Common myeloid progenitor, CD34-positive (primary cell): ENCODE results near the gene CAND2.
A peak's percentile ranks its signal among the peaks of the same experiment; 100 is the strongest.
"Not testable (repeated sequence)": the region's sequence is repeated elsewhere in the genome, so short reads cannot be mapped to it uniquely, and the experiment has no call there.

Experiments used
- CTCF ChIA-PET: fragments of 350-600 bp; sonication (Branson Sonifier 250); formaldehyde crosslinking; loops from one replicate; lab custom pipeline; 2021; ENCODE audit warnings: antibody characterized with exemption; lab: Charles Lee
- POLR2A ChIA-PET: fragments of 350-600 bp; sonication (Branson Sonifier 250); formaldehyde crosslinking; loops from one replicate; lab custom pipeline; 2021; ENCODE audit warnings: antibody characterized with exemption; lab: Charles Lee
- DNase-seq, 3 donors: peaks; one replicate each; pipeline versions ENCODE4 v3.0.0 to v3.0.0-alpha.2; 2013
- H3K27ac ChIP-seq, 2 experiments: 1 replicate in 1 of 2; 2 replicates in 1 of 2; pipeline ENCODE4 v1.7.0; 2013; ENCODE audit warnings: inconsistent platforms in 2 of 2, low read length in 2 of 2, mild to moderate bottlenecking in 2 of 2, low read depth in 1 of 2, moderate library complexity in 1 of 2; ENCODE audit not compliant: severe bottlenecking in 2 of 2, insufficient read depth in 1 of 2, poor library complexity in 1 of 2
- H3K27me3 ChIP-seq, 5 experiments: replicated peaks in 2 of 5; 1 replicate in 3 of 5; 2 replicates in 2 of 5; pipeline versions ENCODE4 v1.6.1 to v1.7.0; 2013; ENCODE audit warnings: low read length in 4 of 5, mild to moderate bottlenecking in 2 of 5, moderate library complexity in 2 of 5, inconsistent platforms in 1 of 5; ENCODE audit not compliant: insufficient read depth in 5 of 5, control insufficient read depth in 4 of 5
- H3K36me3 ChIP-seq, 4 experiments: 1 replicate in 2 of 4; 2 replicates in 2 of 4; pipeline versions ENCODE4 v1.6.1 to v1.7.0; 2013; ENCODE audit warnings: low read length in 3 of 4, control low read depth in 1 of 4, mild to moderate bottlenecking in 1 of 4; ENCODE audit not compliant: control insufficient read depth in 4 of 4, insufficient read depth in 4 of 4
- H3K4me1 ChIP-seq, 4 experiments: 1 replicate in 3 of 4; 2 replicates in 1 of 4; pipeline versions ENCODE4 v1.6.1 to v1.7.1; 2013; ENCODE audit warnings: low read length in 3 of 4, mild to moderate bottlenecking in 3 of 4, control low read depth in 1 of 4, inconsistent platforms in 1 of 4, moderate library complexity in 1 of 4; ENCODE audit not compliant: control insufficient read depth in 4 of 4, insufficient read depth in 4 of 4; ENCODE audit errors: control extremely low read depth in 1 of 4
- H3K4me3 ChIP-seq, 7 experiments: 1 replicate in 4 of 7; 2 replicates in 3 of 7; pipeline versions ENCODE4 v1.5.1 to v1.7.0; 2013; ENCODE audit warnings: mild to moderate bottlenecking in 7 of 7, low read length in 6 of 7, moderate library complexity in 6 of 7, inconsistent platforms in 2 of 7, low read depth in 2 of 7, control low read depth in 1 of 7; ENCODE audit not compliant: insufficient read depth in 4 of 7, control insufficient read depth in 1 of 7; ENCODE audit errors: extremely low read depth in 1 of 7
- H3K9me3 ChIP-seq, 5 experiments: 1 replicate in 4 of 5; 2 replicates in 1 of 5; pipeline versions ENCODE4 v1.6.1 to v1.7.1; 2013; ENCODE audit warnings: low read length in 4 of 5, mild to moderate bottlenecking in 2 of 5, inconsistent platforms in 1 of 5, low read depth in 1 of 5, moderate library complexity in 1 of 5; ENCODE audit not compliant: control insufficient read depth in 4 of 5, insufficient read depth in 2 of 5; ENCODE audit errors: control extremely low read depth in 1 of 5
- WGBS: methylation state at CpG from one replicate; pipeline ENCODE4 v1.1.5; 2013; ENCODE audit not compliant: insufficient coverage; 5-methylcytosine and 5-hydroxymethylcytosine counted together

The CAND2 gene

DNA sequence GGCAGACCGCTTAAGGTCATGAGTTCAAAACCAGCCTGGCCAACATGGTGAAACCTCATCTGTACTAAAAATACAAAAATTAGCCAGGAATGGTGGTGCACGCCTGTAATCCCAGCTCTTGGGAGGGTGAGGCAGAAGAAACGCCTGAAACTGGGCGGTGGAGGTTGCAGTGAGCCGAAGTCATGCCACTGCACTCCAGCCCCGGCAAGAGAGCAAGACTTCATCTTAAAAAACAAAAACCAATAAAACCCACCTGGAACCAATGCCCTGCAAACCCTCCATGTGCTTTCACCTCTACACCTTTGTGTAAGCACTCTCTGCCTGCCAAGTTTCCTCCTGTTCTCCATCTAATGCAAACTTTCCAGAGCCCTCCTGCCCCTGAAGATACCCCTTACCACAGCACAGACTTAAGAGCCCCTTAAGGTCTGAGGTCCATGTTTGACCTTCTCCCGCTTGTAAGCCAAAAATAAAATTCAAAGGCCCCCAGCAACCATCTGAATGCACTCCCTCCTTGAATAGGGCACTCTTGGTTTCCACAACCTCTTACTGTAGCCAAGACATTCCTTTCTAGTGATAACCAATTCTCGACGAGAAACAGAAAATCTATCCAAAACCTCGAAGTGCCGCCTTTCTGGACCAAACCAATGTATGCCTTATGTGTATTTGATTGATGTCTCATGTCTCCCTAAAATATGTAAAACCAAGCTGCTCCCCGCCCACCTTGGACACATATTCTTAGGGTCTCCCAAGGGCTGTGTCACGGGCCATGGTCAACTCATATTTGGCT, 41.9 kb downstream of the CAND2 start:
- Histone ChIP-seq H3K4me3 (peak overlapping the region in 2 of 7 experiments; percentile 45 to 87), H3K27me3 (no peaks in the 10 kb centered on the region), H3K9me3 (no peaks in the 10 kb centered on the region), H3K36me3 (peaks cover 19 to 68% (median 65%) of the 10 kb centered on the region in 4 experiments), H3K4me1 (peaks cover 4 to 31% (median 24%) of the 10 kb centered on the region in 4 experiments), H3K27ac (peak overlapping the region; percentile 16 to 27)
- DNase-seq: no peak
- CTCF ChIA-PET: interaction anchor here (1.0 kb wide), 1 partner anchor 28 kb away, joined by 3 read pairs; no protein-coding TSS in a partner anchor
- POLR2A ChIA-PET: interaction anchor here (0.7 kb wide), 1 partner anchor 15 kb away, joined by 4 read pairs; no protein-coding TSS in a partner anchor
- WGBS: 91% methylated on average over 5 of the region's 13 CpGs

DNA sequence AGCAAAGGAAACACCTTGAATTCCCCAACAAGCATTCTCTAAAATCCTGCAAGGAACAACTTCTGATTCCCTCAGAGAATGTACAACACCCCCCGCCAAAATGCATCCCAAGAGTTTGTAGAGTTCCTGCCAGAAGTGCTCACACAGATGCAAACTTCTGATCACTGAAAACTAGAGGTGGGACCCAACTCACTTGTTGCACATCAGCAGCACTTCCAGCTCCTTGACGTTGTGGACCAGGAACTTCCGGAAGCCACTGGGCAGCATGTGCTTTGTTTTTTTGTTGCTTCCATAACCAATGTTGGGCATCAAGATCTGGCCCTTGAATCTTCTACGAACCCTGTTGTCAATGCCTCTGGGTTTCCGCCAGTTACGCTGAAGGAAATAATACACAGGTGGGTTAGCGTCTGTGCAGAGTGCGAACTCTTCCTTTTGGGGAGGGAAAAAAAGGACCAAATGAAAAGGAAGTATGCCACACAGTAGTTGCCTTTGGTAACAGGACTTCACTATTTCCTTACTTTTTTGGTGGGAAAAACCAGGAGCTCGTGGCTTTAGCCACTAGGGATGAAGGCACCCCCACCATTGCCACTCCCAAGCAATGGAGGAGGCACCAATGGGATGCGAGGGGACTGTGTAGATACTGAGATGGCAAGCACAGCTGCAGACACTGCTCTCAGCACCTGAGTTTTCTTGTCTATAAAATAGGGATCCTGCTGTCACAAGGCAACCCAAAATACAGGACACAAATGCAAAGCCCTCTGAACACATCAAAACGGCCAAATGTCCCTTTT, 42.9 kb downstream of the CAND2 start:
- ChIA-PET CTCF (interaction anchor here (3.2 kb wide), 1 partner anchor 20 kb away, joined by 19 read pairs; no protein-coding TSS in a partner anchor), POLR2A (interaction anchor here (0.5 kb wide), 1 partner anchor 213 kb away, joined by 3 read pairs; no protein-coding TSS in a partner anchor)
- 87% methylated on average over 9 of the region's 11 CpGs for WGBS
- no peak for DNase-seq
- no peaks in the 10 kb centered on the region for H3K9me3 ChIP-seq
- H3K4me1 ChIP-seq: peaks cover 4 to 31% (median 24%) of the 10 kb centered on the region in 4 experiments
- H3K27ac ChIP-seq: peak overlapping the region in 1 of 2 experiments; percentile 100
- peaks cover 19 to 58% (median 56%) of the 10 kb centered on the region in 4 experiments for H3K36me3 ChIP-seq
- H3K4me3 ChIP-seq: peak overlapping the region in 4 of 7 experiments; percentile 86 to 100 (median 92)
- H3K27me3 ChIP-seq: no peaks in the 10 kb centered on the region

- DNase-seq, H3K27me3 ChIP-seq, H3K9me3 ChIP-seq: not testable (repeated sequence)
- ChIA-PET CTCF (interaction anchor here (2.1 to 3.2 kb wide), 2 partner anchors 14 to 21 kb away, joined by 10 to 19 read pairs; no protein-coding TSS in a partner anchor), POLR2A (interaction anchor here (0.5 kb wide), 1 partner anchor 214 kb away, joined by 3 read pairs; no protein-coding TSS in a partner anchor)
- Histone ChIP-seq H3K4me1 (peaks cover 4 to 31% (median 24%) of the 10 kb centered on the region in 4 experiments), H3K27ac (peak overlapping the region; percentile 99 to 100), H3K36me3 (peaks cover 19 to 50% (median 49%) of the 10 kb centered on the region in 4 experiments), H3K4me3 (peak overlapping the region; percentile 86 to 100 (median 92))
- 78% methylated on average over 7 of the region's 10 CpGs for WGBS
Observed at GRCh38 chr3:12840148-12840547, 43.7 kb downstream of the CAND2 start.

GRCh38 chr3:12840591-12841148, 44.2 kb downstream of the CAND2 start:
- 14% methylated on average over 13 of the region's 18 CpGs for WGBS
- Histone ChIP-seq H3K9me3 (no peaks in the 10 kb centered on the region), H3K27me3 (no peaks in the 10 kb centered on the region), H3K36me3 (peaks cover 19 to 45% (median 43%) of the 10 kb centered on the region in 4 experiments), H3K4me3 (peak overlapping the region; percentile 86 to 100 (median 92)), H3K27ac (peak overlapping the region; percentile 99 to 100), H3K4me1 (peaks cover 4 to 31% (median 24%) of the 10 kb centered on the region in 4 experiments)
- ChIA-PET CTCF (interaction anchor here (0.8 to 3.2 kb wide), 10 partner anchors 10 to 113 kb away, joined by 4 to 19 read pairs (median 4); partner anchors contain the start of gene CAND2), POLR2A (no interaction called here)
- no peak for DNase-seq

DNA sequence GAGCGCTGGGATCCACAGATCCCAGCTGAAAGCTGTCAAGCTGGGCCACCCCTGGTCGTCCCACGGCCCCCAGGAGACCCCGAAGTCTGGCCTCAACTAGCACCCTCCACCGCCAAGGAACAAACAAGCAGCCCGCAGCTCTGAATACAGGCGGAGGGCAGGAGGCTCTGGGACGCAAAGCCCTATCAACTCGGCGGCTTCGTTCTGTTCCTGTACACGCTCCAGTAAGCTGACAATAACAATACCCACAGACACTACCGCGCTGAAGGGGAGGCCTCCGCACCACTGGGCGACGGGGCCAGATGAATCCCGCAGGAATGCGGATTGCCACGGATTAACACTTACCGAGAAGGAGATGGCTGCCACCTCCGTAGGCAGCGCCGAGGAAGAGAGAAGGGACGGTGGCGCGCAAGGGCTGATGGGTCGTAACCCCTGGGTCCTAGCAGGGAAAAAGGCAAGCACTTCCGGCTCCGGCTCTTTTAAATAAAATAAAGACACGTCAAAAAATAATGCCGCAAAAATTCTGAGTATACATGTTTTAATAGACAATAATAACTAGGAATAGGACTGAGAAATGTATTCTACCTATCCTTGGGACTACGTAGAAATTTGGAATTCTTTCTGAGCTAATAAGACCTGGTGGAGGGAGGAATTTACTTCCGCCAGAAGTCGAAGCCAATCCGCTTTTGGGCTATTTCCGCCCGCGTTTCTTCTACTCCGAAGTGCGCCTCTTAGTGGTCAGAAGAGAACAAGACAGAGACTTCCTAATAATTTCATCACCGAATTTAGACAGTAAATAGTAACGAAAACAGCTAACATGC, 44.9 kb downstream of the CAND2 start, which contains the start of gene RPL32:
Gene RPL32, minus strand, starts transcription at position 417 of the 821 bp plus-strand sequence. CDS start 1,328 bp downstream, outside the sequence.
- Histone ChIP-seq H3K4me3 (peak within 1 kb of the TSS; percentile 86 to 100 (median 92)), H3K27ac (peak within 1 kb of the TSS; percentile 99 to 100), H3K9me3 (no peaks in the 10 kb centered on the region), H3K36me3 (peaks cover 15 to 38% (median 37%) of the 10 kb centered on the region in 4 experiments), H3K4me1 (peaks cover 4 to 31% (median 24%) of the 10 kb centered on the region in 4 experiments), H3K27me3 (no peaks in the 10 kb centered on the region)
- ChIA-PET CTCF (interaction anchor here (0.8 to 3.2 kb wide), 18 partner anchors 8 to 241 kb away, joined by 3 to 19 read pairs (median 4); partner anchors contain the start of gene CAND2), POLR2A (interaction anchor here (0.7 kb wide), 2 partner anchors 15 to 24 kb away, joined by 3 read pairs; no protein-coding TSS in a partner anchor)
- 0% methylated on average over 13 of the region's 43 CpGs for WGBS
- DNase-seq: peak; percentile 98 to 99 (median 99)
